ENCODE results near the gene SUSD2.
"Not testable (repeated sequence)": the region's sequence is repeated elsewhere in the genome, so short reads cannot be mapped to it uniquely, and the experiment has no call there.

SUSD2 gene

DNA sequence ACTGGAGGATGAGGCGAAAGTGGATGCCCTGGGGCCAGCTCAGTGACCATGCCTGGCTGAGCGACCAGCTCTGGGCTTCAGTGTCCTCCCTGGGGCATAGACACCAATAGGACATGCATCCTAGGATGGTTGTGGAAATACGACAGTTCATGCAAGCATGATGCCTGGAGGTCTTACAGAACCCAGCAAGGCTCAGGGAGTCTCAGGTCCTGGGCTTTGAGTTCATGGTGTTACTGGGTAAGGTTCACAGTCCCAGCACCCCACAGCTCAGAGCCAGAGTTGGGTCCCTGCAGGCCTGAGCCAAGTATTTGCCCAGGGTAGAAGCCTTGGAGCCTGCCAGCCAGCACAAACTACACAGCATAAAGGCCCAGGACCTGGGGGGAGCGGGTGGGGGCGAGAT, 4.2 kb upstream of the SUSD2 start:
- no peak for DNase-seq

DNA sequence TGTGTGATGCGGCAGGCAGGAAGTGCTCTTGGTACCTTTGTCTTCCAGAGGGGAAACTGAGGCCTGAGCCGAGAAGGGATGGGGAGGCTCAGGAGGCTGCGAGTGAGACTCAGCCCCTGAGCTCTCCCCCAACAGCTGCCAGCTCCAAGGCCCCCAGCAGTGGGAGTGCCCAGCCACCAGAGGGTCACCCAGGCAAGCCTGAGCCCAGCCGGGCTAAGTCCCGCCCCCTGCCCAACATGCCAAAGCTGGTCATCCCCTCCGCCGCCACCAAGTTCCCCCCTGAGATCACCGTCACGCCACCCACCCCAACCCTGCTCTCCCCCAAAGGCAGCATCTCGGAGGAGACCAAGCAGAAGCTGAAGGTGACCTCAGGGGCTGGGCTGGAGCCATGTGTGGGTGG, 3.8 kb upstream of the SUSD2 start:
- DNase-seq, result no peak

DNA sequence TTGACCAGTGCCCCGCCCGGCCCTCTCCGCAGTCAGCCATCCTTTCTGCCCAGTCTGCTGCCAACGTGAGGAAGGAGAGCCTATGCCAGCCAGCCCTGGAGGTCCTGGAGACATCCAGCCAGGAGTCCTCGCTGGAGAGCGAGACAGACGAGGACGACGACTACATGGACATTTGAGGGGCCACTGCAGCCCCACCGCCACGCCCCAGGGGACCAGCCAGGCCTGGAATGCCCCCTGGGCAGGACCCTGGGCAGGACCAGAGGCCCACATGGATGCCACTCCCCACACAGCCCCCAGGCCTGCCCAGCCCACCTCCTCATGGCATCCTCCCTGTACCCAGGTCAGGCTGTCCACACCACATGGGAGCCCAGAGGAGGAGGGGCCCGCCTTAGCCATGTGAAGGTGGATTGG, 3.3 kb upstream of the SUSD2 start:
- DNase-seq, result no peak

DNA sequence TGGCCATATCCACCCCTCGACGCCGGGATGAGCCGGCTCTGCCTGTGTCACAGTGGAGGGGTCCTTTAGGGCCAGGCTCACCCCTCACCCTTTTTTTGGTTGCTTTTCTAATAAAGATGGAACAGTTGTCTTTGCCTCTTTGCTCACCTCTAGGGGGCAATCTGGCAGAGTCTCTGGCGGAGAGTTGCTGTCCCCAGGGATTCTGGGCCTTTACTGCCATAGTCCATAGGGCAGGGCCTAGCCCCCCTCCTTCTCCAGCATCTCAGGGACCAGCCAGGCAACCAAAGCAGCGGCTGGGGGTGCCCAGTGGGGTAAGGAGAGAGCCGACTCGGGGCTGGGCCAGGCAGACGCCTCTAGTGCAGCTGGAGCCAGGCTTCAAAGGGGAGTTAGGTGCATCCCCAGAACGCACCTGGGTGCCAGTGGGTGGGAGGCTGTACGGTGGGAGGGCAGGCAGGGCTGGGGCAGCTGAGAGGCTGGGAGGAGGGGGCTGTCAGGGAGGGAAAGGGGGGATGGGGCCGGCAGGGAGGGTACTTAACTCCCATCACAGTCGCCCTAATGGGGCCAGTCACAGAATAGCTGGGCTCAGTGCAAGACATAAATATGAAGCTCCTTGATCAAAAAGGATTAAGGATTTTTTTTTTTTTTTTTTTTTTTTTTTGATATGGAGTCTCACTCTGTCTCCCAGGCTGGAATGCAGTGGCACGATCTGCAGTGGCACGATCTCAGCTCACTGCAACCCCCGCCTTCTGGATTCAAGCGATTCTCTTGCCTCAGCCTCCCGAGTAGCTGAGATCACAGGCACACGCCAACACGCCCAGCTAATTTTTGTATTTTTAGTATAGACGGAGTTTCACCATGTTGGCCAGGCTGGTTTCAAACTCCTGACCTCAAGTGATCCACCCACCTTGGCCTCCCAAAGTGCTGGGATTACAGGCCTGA, 2.5 kb upstream of the SUSD2 start:
- no peak for DNase-seq

DNA sequence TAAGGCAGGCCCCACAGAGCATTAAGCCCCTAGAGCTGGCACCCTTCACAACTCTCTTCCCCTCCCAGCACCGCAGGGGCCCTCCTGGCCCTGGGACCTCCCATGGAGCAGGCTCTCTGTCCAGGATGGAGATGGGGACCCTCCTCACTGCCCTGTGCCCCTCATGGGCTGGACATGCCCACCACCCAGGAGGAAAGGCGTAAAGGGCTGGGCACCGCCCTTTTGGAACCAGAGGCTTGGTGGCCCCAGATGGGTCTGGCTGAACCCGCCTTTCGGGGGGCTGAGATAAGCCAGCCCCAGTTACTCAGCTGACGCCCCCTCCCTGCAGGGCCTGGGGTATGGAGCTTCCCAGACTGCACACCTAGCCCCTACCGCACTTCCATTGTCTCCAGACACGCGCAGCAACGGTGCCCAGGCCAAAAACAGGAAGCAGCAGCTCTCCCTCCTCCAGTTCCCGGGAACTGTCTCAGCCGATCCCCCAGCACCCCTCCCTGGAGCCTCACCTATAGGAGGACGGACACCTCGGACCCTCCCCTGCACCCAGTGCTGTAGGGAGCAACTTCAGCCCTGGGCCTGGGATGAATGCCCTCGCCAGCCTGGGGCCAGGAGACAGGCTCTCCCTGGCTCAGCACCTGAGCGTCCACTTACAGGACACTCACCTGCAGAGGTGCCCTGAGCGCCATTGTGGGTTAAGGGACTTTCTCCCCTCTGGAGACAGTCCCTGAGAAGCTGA, 1.6 kb upstream of the SUSD2 start:
- DNase-seq, result no peak

DNA sequence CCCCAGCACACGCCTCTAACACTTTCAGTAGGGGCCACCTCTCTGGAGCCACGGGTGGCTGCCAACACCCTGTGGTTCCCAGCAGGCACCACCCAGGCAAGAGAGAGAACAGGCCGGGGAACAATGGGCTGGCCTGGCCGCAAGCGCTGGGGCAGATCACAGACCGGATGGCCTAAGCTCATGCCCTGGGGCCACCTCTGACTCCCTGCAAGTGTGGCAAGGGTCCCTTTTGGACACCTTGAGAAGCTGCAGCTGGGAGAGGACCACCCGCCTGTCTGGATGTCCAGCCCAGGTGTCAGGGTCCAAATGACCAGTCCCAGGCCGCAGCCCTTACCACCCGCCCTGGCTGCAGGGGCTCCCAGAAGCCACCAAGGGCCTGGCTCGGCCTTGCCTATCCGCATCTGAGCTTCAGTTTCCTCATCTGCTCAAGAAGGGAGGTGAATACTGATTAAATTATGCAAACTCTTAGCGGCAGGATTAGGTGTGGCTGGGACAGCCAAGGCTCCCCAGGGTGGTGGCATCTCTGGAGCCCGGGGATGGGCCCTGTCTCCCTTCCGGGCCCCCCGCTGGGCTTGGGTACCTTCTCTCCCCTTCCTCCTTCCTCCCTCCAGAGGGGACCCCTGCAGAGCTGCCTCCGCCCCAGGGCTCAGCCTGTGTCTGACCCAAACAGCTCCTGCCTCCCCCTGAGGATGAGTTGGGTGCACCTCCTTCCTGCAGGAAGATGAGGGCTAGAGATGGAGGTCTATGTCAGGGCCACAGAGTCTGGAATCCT, 785 bp upstream of the SUSD2 start:
- DNase-seq, result no peak

DNA sequence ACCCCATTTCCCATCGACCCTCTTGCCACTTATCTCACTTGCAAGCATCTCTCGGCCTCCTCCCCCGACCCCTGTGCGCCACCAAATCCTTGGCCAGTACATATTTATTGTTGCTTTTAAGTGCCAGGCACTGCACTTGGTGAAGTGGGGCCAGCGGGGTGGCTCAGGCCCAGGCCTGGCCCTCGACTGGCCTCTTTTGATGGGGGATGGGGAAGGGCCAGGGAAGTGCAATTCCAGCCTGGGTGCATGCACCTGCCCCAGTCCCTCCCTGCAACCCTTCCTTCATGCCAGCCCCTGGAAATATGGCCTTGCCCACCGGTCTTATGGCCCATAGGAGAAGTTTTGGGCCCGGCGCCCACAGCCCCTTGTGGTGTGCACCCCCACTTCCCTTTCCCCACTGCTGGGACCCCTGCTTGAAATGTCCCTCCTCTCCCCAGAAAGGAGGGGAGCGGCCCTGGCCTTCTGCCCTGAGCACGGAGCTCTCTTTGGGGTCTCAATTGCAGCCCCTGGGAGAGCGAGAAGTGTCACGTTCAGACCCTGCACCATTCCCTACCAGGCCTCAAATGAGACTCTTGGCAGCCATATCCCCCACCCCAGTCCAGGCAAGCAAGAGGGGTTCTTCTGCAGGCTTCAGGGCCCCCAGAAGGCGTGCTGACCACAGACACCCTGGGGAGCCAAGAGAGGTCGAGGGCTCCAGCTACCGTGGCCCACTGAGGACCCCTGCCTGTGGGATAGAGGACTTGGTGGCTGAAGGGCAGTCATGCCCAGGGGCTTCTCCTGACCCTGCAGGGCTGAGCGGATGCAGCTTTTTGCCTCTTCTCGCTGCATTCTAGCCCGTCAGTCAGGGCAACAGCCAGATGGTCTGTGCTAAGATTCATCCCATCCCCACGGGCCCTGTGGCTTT, 961 bp downstream of the SUSD2 start:
- no peak for DNase-seq

DNA sequence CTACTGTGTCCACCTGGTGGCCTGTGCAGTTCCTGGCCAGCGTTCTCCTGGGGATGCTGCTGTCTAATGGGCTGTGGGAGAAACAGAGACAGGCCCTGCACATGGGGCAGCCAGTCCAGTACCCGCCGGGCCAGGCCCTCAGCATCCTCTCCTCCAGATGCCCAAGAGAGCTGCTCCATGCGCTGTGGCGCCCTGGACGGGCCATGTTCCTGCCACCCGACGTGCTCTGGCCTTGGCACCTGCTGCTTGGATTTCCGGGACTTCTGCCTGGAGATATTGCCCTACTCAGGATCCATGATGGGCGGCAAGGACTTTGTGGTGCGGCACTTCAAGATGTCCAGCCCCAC, 1.6 kb downstream of the SUSD2 start:
- DNase-seq, result not testable (repeated sequence)

DNA sequence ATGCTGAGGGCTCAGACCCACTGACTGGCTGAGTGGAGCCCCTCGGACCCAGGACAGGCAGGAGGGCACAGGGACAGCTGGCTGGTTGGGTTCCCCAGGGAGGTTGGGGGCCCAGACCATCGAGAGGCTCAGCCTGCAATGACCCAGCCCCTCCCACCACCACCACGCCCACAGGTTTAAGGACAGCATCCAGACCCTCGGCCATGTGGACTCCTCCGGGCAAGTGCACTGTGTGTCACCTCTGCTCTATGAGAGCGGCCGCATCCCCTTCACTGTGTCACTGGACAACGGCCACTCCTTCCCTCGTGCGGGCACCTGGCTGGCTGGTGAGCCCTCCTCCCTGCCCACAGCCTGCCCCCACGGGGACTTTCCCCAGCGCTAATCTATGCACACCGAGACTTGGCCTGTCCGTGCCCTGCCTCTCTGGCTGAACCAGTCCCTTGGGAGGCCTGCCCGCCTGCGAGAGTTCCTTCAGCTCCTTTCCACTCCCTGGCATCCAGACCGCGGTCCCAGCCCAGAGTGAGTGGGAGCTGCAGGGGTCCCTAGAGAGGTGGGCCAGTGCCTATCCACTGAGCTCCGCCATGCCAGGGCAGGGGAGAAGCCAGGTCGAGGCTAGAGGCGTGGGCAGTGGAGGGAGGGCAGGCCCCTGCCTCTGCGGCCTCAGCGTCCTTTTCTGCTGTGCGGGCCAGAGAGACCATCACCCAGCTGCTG, 2.2 kb downstream of the SUSD2 start:
- no peak for DNase-seq

DNA sequence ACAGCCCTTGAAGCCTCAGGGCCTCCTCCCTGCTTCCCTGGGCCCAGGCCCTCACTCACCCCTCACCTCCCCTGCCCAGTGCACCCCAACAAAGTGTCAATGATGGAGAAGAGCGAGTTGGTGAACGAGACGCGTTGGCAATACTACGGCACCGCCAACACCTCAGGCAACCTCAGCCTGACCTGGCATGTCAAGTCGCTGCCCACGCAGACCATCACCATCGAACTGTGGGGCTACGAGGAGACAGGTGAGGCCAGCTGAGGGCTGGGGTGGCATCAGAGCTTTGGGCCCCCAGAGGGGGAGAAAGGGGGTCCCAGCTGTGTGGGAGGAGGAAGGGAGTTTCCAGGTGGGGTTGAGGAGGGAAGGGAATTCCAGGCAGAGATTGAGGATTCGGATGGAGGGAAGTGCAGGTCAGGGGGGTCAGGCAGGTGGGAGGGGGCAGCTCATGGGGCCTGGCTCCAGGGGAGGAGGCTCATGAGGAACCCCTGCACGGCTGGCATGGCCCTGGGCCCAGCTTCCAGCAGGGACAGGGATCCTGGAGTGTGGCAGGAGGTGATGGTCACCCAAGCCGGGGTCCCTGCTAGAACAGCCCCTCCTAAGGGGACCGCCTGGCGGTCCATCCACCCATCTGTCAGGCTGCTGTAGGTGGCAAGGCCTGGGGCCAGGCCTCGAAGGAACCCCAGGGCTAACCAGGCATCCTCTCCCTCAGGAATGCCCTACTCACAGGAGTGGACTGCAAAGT, 2.9 kb downstream of the SUSD2 start:
- DNase-seq, result no peak

DNA sequence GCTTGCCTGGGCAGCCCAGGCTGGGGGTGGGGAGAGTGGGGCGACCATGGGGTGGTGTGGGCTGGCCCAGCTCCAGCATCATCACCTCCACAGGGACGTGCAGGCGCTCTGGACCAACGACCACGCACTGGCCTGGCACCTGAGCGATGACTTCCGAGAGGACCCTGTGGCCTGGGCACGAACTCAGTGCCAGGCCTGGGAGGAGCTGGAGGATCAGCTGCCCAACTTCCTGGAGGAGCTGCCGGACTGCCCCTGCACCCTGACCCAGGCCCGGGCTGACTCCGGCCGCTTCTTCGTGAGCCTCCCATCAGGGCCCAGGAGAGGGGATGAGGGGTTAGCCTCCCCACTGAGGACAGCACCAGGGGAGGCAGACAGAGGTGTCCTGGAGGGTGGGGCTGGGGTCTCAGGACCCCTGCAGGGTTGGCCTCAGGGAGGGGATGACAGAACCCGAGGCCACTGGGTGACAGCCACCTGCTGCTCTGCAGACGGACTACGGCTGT, 3.8 kb downstream of the SUSD2 start:
- no peak for DNase-seq

DNA sequence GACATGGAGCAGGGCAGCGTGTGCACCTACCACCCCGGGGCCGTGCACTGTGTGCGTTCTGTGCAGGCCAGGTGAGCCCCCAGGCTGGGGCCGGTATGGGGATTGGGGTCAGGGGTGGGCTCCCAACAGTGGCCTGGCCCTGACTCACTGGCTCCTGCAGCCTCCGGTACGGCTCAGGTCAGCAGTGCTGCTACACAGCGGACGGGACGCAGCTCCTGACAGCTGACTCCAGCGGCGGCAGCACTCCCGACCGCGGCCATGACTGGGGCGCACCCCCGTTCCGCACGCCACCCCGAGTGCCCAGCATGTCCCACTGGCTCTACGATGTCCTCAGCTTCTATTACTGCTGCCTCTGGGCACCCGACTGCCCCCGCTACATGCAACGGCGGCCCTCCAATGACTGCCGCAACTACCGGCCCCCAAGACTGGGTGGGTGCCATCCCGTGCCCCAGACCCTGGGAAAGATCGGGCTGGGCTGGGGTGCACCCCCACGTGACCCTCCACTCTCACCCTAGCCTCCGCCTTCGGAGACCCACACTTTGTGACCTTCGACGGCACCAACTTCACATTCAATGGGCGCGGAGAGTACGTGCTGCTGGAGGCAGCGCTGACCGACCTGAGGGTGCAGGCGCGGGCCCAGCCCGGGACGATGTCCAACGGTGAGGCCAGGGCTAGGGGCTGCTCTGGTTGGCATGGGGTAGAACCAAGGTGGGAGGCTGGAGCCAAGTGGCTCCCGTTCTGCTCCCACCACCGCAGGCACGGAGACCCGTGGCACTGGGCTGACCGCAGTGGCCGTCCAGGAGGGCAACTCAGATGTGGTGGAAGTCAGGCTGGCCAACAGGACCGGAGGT, 4.4 kb downstream of the SUSD2 start:
- DNase-seq, result no peak

DNA sequence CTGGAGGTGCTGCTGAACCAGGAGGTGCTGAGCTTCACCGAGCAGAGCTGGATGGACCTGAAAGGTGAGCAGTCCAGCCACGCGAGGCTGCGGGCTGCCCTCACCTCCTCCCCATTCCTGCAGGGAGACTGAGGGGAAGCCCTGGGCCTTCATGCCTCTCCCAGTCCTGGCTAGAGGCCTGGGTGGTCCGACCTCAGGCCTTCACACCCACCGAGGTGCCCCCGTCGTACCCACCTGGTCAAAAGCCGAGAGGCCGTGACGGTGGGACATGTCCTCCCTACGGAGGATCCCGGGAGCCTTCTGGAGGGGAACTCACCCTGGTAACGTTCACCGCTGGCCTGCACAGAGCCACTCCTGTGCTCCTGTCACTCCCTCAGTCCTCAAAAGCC, 5.1 kb downstream of the SUSD2 start:
- DNase-seq, result no peak

DNA sequence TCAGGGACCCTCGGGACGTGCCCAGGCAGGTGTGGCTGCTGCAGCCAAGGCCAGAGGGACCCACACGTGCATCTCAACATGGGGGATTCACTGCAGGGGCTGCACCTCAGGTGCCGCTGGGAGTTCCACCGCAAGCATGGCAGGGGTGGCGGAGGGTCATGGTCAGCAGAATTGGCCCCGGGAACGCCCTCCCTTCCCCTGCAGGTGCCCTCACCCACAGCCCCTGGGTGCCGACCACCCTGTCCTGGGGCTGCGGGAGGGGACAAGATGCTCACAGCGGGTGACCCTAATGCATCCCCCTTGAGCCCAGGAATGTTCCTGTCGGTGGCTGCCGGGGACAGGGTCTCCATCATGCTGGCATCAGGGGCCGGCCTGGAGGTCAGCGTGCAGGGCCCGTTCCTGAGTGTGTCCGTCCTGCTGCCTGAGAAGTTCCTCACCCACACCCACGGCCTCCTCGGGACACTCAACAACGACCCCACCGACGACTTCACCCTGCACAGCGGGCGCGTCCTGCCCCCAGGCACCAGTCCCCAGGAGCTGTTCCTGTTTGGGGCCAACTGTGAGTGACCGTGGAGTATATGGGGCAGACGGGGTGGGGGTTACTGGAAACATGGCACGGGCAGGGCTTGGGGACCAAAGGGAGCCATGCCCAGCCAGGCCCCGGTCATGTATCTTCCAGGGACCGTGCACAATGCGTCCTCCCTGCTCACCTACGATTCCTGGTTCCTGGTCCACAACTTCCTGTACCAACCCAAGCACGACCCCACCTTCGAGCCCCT, 5.8 kb downstream of the SUSD2 start:
- DNase-seq, result no peak

DNA sequence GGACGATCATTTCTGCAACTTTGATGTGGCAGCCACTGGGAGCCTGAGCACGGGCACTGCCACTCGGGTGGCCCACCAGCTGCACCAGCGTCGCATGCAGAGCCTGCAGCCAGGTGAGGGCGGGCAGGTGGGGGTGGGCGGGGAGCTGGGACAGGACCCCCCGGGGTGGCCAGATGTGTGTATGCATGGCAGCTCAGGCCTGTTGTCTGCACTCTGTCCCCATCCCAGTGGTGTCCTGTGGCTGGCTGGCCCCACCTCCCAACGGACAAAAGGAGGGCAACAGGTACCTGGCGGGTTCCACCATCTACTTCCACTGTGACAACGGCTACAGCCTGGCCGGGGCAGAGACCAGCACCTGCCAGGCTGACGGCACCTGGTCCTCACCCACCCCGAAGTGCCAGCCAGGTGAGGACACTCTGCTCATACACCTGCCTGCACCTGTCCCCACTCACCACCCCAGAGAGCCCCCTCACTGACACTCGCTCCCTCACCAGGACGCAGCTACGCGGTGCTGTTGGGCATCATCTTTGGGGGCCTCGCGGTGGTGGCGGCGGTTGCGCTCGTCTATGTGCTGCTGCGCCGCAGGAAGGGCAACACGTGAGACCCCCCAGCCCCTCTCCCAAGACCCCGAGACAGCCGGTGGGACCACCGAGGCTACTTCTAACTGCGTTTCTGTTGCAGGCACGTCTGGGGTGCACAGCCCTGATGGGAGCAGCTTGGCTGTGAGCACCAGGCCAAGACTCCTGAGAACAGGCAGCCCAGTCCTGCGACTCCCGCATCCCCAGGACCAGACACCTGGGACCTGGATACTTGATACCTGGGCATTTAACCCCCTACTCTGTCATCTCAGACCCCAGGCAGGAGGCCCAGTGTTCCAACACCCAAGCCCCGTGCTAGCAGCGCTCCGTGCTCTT, 6.7 kb downstream of the SUSD2 start:
- DNase-seq, result no peak

DNA sequence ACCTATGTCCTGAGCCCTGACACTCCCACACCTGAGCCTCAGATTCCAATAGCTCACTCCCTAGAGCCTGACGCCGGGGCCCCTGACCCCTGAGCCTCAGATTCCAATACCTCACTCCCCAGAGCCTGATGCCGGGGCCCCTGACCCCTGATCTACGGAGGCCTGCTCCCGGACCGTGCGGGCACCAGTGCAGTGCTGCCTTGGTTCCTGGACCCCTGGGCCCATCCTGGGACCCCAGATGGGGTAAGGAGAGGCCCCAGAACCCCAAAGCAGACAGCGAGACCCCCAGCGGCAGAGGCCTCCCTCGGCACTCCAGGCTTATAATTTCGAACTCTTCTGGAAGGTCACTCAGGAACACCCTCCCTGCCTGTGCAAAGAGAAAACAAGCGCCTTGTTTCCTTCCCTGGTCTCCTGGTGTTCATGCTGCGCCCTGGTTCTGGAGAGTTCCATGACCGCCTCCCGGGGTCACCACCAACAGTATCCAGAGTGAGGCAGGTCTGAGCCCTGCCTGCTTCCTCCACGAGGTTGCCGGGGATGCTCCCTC, 7.5 kb downstream of the SUSD2 start:
- DNase-seq, result no peak
